ENCODE results near the gene APOA1. TPM values are rescaled to one million over a fixed set of nuclear protein-coding genes. Genes with fewer than 3 reads are reported as not detected.
A peak's percentile ranks its signal among the peaks of the same experiment; 100 is the strongest.

Gene APOA1
- total RNA-seq, 2 donors from 2014 or later = 91.8 to 120 TPM

DNA sequence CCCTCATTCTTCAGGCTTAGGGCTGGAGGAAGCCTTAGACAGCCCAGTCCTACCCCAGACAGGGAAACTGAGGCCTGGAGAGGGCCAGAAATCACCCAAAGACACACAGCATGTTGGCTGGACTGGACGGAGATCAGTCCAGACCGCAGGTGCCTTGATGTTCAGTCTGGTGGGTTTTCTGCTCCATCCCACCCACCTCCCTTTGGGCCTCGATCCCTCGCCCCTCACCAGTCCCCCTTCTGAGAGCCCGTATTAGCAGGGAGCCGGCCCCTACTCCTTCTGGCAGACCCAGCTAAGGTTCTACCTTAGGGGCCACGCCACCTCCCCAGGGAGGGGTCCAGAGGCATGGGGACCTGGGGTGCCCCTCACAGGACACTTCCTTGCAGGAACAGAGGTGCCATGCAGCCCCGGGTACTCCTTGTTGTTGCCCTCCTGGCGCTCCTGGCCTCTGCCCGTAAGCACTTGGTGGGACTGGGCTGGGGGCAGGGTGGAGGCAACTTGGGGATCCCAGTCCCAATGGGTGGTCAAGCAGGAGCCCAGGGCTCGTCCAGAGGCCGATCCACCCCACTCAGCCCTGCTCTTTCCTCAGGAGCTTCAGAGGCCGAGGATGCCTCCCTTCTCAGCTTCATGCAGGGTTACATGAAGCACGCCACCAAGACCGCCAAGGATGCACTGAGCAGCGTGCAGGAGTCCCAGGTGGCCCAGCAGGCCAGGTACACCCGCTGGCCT is 7.1 kb downstream of the APOA1 start:
- Mint-ChIP-seq H3K36me3 (ENCODE audit: low read depth) (peaks cover 2% of the 10 kb centered on the region), H3K4me1 (peaks cover 6% of the 10 kb centered on the region), H3K9me3 (peaks cover 11% of the 10 kb centered on the region), H3K27ac (no peak overlapping the region), H3K27me3 (ENCODE audit: insufficient read depth) (peaks cover 13% of the 10 kb centered on the region), H3K4me3 (no peak overlapping the region)
- TF ChIP-seq, protein P1, sequence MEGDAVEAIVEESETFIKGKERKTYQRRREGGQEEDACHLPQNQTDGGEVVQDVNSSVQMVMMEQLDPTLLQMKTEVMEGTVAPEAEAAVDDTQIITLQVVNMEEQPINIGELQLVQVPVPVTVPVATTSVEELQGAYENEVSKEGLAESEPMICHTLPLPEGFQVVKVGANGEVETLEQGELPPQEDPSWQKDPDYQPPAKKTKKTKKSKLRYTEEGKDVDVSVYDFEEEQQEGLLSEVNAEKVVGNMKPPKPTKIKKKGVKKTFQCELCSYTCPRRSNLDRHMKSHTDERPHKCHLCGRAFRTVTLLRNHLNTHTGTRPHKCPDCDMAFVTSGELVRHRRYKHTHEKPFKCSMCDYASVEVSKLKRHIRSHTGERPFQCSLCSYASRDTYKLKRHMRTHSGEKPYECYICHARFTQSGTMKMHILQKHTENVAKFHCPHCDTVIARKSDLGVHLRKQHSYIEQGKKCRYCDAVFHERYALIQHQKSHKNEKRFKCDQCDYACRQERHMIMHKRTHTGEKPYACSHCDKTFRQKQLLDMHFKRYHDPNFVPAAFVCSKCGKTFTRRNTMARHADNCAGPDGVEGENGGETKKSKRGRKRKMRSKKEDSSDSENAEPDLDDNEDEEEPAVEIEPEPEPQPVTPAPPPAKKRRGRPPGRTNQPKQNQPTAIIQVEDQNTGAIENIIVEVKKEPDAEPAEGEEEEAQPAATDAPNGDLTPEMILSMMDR (conservative IDR thresholded peaks at IDR 0.05) = no peak
- Histone ChIP-seq H3K9me3 (ENCODE audit: control insufficient read depth, low read length) (no peaks in the 10 kb centered on the region), H3K9ac (ENCODE audit: extremely low read depth, low read length, poor library complexity, severe bottlenecking) (no peak overlapping the region), H3K36me3 (ENCODE audit: control insufficient read depth, insufficient read depth, low read length) (no peaks in the 10 kb centered on the region), H3K4me3 (ENCODE audit: low read length) (no peak overlapping the region), H3K27me3 (ENCODE audit: control insufficient read depth, insufficient read depth, low read length, poor library complexity, severe bottlenecking) (no peaks in the 10 kb centered on the region), H3K27ac (ENCODE audit: low read depth, low read length) (no peak overlapping the region), H3K4me1 (ENCODE audit: control insufficient read depth, insufficient read depth, low read length) (peaks cover 10% of the 10 kb centered on the region)
- 95 to 100% methylated on average over 4 to 17 of the region's 17 CpGs for WGBS, 2 experiments (ENCODE audit: insufficient coverage in 1 of 2, insufficient read length in 1 of 2)
- no peak for DNase-seq

DNA sequence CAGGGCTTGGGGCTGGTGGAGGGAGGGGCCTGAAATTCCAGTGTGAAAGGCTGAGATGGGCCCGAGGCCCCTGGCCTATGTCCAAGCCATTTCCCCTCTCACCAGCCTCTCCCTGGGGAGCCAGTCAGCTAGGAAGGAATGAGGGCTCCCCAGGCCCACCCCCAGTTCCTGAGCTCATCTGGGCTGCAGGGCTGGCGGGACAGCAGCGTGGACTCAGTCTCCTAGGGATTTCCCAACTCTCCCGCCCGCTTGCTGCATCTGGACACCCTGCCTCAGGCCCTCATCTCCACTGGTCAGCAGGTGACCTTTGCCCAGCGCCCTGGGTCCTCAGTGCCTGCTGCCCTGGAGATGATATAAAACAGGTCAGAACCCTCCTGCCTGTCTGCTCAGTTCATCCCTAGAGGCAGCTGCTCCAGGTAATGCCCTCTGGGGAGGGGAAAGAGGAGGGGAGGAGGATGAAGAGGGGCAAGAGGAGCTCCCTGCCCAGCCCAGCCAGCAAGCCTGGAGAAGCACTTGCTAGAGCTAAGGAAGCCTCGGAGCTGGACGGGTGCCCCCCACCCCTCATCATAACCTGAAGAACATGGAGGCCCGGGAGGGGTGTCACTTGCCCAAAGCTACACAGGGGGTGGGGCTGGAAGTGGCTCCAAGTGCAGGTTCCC is 7.8 kb downstream of the APOA1 start, which contains the start of gene APOC3:
Gene APOC3 (plus strand): TSS at position 383 of the 659 bp plus-strand sequence. CDS start 676 bp downstream, outside the sequence.
- Mint-ChIP-seq H3K27me3 (ENCODE audit: insufficient read depth) (peaks cover 11% of the 10 kb centered on the region), H3K4me1 (peaks cover 2% of the 10 kb centered on the region), H3K9me3 (peaks cover 11% of the 10 kb centered on the region), H3K27ac (no peak within 1 kb of the TSS), H3K36me3 (ENCODE audit: low read depth) (no peaks in the 10 kb centered on the region), H3K4me3 (no peak within 1 kb of the TSS)
- H3K27me3 ChIP-seq (ENCODE audit: control insufficient read depth, insufficient read depth, low read length, poor library complexity, severe bottlenecking) = no peaks in the 10 kb centered on the region
- H3K4me3 ChIP-seq (ENCODE audit: low read length) = no peak within 1 kb of the TSS
- WGBS, 2 experiments (ENCODE audit: insufficient coverage in 1 of 2, insufficient read length in 1 of 2) = 91 to 93% methylated on average over 4 to 9 of the region's 9 CpGs
- H3K9me3 ChIP-seq (ENCODE audit: control insufficient read depth, low read length) = no peaks in the 10 kb centered on the region
- no peak within 1 kb of the TSS for H3K9ac ChIP-seq (ENCODE audit: extremely low read depth, low read length, poor library complexity, severe bottlenecking)
- TF ChIP-seq, protein P1 (conservative IDR thresholded peaks at IDR 0.05) = no peak
- no peak within 1 kb of the TSS for H3K27ac ChIP-seq (ENCODE audit: low read depth, low read length)
- peaks cover 10% of the 10 kb centered on the region for H3K4me1 ChIP-seq (ENCODE audit: control insufficient read depth, insufficient read depth, low read length)
- H3K36me3 ChIP-seq (ENCODE audit: control insufficient read depth, insufficient read depth, low read length) = no peaks in the 10 kb centered on the region
- no peak for DNase-seq

DNA sequence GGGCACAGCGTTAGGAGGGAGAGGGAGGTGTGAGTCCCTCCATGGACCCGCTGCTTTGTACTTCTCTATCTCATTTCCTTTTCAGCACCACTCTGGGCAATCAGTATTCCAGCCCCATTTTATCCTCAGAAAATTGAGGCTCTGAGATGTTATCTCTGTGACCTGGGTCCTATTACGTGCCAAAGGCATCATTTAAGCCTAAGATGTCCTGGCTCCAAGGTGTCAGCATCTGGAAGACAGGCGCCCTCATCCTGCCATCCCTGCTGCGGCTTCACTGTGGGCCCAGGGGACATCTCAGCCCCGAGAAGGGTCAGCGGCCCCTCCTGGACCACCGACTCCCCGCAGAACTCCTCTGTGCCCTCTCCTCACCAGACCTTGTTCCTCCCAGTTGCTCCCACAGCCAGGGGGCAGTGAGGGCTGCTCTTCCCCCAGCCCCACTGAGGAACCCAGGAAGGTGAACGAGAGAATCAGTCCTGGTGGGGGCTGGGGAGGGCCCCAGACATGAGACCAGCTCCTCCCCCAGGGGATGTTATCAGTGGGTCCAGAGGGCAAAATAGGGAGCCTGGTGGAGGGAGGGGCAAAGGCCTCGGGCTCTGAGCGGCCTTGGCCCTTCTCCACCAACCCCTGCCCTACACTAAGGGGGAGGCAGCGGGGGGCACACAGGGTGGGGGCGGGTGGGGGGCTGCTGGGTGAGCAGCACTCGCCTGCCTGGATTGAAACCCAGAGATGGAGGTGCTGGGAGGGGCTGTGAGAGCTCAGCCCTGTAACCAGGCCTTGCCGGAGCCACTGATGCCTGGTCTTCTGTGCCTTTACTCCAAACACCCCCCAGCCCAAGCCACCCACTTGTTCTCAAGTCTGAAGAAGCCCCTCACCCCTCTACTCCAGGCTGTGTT is 8.5 kb downstream of the APOA1 start:
- Mint-ChIP-seq H3K9me3 (peaks cover 11% of the 10 kb centered on the region), H3K27me3 (ENCODE audit: insufficient read depth) (peaks cover 7% of the 10 kb centered on the region), H3K4me1 (peaks cover 3% of the 10 kb centered on the region), H3K4me3 (no peak overlapping the region), H3K36me3 (ENCODE audit: low read depth) (no peaks in the 10 kb centered on the region), H3K27ac (no peak overlapping the region)
- H3K9ac ChIP-seq (ENCODE audit: extremely low read depth, low read length, poor library complexity, severe bottlenecking) = no peak overlapping the region
- H3K27ac ChIP-seq (ENCODE audit: low read depth, low read length) = no peak overlapping the region
- no peaks in the 10 kb centered on the region for H3K9me3 ChIP-seq (ENCODE audit: control insufficient read depth, low read length)
- no peak overlapping the region for H3K4me3 ChIP-seq (ENCODE audit: low read length)
- 76 to 85% methylated on average over 7 to 12 of the region's 16 CpGs for WGBS, 2 experiments (ENCODE audit: insufficient coverage in 1 of 2, insufficient read length in 1 of 2)
- no peaks in the 10 kb centered on the region for H3K27me3 ChIP-seq (ENCODE audit: control insufficient read depth, insufficient read depth, low read length, poor library complexity, severe bottlenecking)
- no peaks in the 10 kb centered on the region for H3K36me3 ChIP-seq (ENCODE audit: control insufficient read depth, insufficient read depth, low read length)
- DNase-seq = no peak
- peaks cover 10% of the 10 kb centered on the region for H3K4me1 ChIP-seq (ENCODE audit: control insufficient read depth, insufficient read depth, low read length)
- TF ChIP-seq, protein P1 (conservative IDR thresholded peaks at IDR 0.05) = peak; percentile 45
